ENCODE results near the gene ETS1. TPM values are rescaled to one million over a fixed set of nuclear protein-coding genes. Genes with fewer than 3 reads are reported as not detected.

ETS1 gene
- total RNA-seq, 1 donor from 2014 or later: 88.0 TPM

DNA sequence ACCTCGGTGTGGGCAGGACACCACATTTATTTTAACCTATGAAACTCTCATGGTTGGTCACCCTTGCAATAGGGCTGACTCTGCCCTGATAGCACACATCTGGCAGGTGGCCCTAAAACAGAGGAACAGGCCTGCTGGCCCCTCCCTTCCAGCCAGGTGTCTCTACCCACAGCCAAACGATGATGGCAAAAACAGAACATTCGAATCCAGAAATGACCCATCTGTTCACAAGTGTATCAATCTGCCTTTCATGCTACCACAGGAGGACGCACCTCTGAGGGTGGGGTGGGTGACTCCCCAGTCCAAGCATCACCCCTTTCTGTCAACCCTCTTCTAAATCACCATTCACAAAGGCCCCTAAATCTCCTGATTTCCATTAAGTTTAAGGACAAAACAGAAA, 118.1 kb downstream of the ETS1 start:
- DNase-seq (ENCODE audit: low spot score in 2 of 2): no peak
- Histone ChIP-seq H3K27ac (peak overlapping the region; percentile 82 to 85), H3K36me3 (peaks cover 12 to 14% of the 10 kb centered on the region in 2 donors), H3K27me3 (no peaks in the 10 kb centered on the region), H3K9me3 (no peaks in the 10 kb centered on the region), H3K4me1 (peaks cover 6 to 40% of the 10 kb centered on the region in 2 donors), H3K4me3 (no peak overlapping the region)
- no peak for TF ChIP-seq CTCF (IDR thresholded peaks at IDR 0.05)
- intact Hi-C loops (cut with DNase I): loop anchor here (5.0 to 10.0 kb wide), 2 partner anchors 177 to 414 kb away; no protein-coding TSS in a partner anchor

GRCh38 chr11:128468111-128468510, 119.2 kb downstream of the ETS1 start:
- no peak for TF ChIP-seq CTCF (IDR thresholded peaks at IDR 0.05)
- Histone ChIP-seq H3K4me1 (peaks cover 8 to 41% of the 10 kb centered on the region in 2 donors), H3K4me3 (no peak overlapping the region), H3K9me3 (no peaks in the 10 kb centered on the region), H3K36me3 (peaks cover 7 to 9% of the 10 kb centered on the region in 2 donors), H3K27me3 (no peaks in the 10 kb centered on the region), H3K27ac (peak overlapping the region; percentile 82 to 85)
- DNase-seq (ENCODE audit: low spot score in 2 of 2): no peak
- intact Hi-C loops (cut with DNase I): loop anchor here (5.0 to 10.0 kb wide), 2 partner anchors 176 to 413 kb away; no protein-coding TSS in a partner anchor

DNA sequence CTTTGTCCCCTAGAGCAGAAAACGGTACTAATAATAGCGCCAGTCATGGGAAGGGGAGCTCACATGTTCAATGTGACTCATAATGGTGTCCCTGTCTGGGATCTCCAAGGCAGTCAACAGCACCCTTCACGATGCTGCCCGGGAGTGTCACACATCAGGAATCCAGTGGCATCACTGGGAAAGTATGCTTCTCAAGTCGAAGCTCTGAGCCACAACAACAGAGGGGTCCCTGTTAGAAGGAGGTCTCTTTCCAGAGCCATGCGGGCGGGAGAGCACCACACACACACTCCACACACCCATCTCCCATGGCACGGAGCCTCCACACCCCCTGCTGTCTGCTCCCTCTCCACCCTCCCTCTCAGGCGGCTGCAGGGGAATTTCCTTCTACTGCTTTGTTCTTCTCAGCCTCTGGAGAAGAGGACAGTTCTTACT, 119.7 kb downstream of the ETS1 start:
- Histone ChIP-seq H3K9me3 (no peaks in the 10 kb centered on the region), H3K27me3 (no peaks in the 10 kb centered on the region), H3K4me1 (peaks cover 11 to 45% of the 10 kb centered on the region in 2 donors), H3K36me3 (peaks cover 4 to 11% of the 10 kb centered on the region in 2 donors), H3K4me3 (no peak overlapping the region), H3K27ac (peak overlapping the region; percentile 82 to 85)
- DNase-seq (ENCODE audit: low spot score in 2 of 2): peak; percentile 54 to 88
- intact Hi-C loops (cut with DNase I): loop anchor here (1.0 to 10.0 kb wide), 4 partner anchors 29 to 413 kb away; no protein-coding TSS in a partner anchor
- no peak for TF ChIP-seq CTCF (IDR thresholded peaks at IDR 0.05)

GRCh38 chr11:128467041-128467440, 120.3 kb downstream of the ETS1 start:
- intact Hi-C loops (cut with DNase I): loop anchor here (1.0 to 10.0 kb wide), 4 partner anchors 30 to 412 kb away; no protein-coding TSS in a partner anchor
- H3K27ac ChIP-seq: peak overlapping the region; percentile 82 to 85
- TF ChIP-seq CTCF (IDR thresholded peaks at IDR 0.05): no peak
- H3K4me3 ChIP-seq: no peak overlapping the region
- H3K27me3 ChIP-seq: no peaks in the 10 kb centered on the region
- H3K9me3 ChIP-seq: no peaks in the 10 kb centered on the region
- DNase-seq (ENCODE audit: low spot score in 2 of 2): no peak
- peaks cover 11 to 45% of the 10 kb centered on the region in 2 donors for H3K4me1 ChIP-seq
- H3K36me3 ChIP-seq: peaks cover 6 to 9% of the 10 kb centered on the region in 2 donors

DNA sequence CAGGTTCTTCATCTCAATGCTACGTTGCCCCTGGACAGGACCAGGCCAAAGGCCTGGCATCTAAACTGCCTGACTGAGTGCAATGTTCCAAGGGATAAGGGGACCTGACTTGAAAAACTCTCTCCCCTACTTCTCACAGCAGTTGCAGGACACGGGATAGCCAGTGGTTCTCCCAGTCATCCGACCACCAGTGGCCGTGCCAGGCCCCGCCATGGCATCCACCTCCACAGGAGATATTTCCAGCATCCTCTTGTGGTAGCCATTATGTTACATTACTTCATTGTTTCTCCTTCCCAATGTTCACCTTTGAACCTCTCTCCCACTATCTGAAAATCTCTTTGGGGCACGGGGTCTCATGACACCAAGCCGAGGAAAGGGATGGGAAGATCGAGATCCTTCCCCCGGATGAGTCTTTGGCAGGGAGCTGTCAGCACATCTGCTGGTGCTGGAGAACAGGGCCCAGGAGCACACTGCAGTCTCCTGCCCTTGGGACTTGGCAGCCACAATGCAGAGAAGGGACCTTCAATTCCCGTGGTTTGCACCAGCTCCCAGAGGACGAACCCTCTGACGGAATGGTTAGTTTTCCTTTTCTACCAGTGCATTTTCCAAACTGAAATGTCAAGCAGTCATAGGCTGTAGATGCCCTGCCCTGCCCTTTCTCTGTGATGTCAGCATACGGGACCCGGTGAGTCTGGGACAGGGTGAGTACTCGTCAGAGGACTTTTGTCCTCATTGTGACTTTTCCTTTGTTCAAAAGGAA, 121.2 kb downstream of the ETS1 start:
- H3K4me1 ChIP-seq: peaks cover 11 to 45% of the 10 kb centered on the region in 2 donors
- intact Hi-C loops (cut with DNase I): loop anchor here (2.0 to 10.0 kb wide), 3 partner anchors 31 to 411 kb away; no protein-coding TSS in a partner anchor
- no peak for DNase-seq (ENCODE audit: low spot score in 2 of 2)
- no peaks in the 10 kb centered on the region for H3K27me3 ChIP-seq
- peaks cover 9 to 15% of the 10 kb centered on the region in 2 donors for H3K36me3 ChIP-seq
- H3K9me3 ChIP-seq: no peaks in the 10 kb centered on the region
- no peak overlapping the region for H3K4me3 ChIP-seq
- no peak for TF ChIP-seq CTCF (IDR thresholded peaks at IDR 0.05)
- H3K27ac ChIP-seq: peak overlapping the region; percentile 82 to 85
